HAP-1 (cell line): ENCODE results near the gene PSTPIP1.

ENCODE experiments used
- DNase-seq, 2 experiments: peaks; one replicate each; pipeline ENCODE4 v3.0.0-alpha.2; 2016 to 2020; ENCODE audit warnings: low spot score in 2 of 2
- H3K27me3 ChIP-seq: fragments of 250-450 bp; sonication (Bioruptor Pico); 2 replicates; pipeline ENCODE4 v1.5.1; 2020; ENCODE audit warnings: low read depth, mild to moderate bottlenecking, moderate library complexity
- H3K36me3 ChIP-seq: fragments of 250-450 bp; sonication (Bioruptor Pico); replicated peaks from 2 replicates; pipeline ENCODE4 v1.5.1; 2020; ENCODE audit warnings: mild to moderate bottlenecking
- H3K4me1 ChIP-seq: fragments of 250-450 bp; sonication (Bioruptor Pico); 2 replicates; pipeline ENCODE4 v1.5.1; 2020; ENCODE audit warnings: mild to moderate bottlenecking
- H3K4me3 ChIP-seq: fragments of 250-450 bp; sonication (Bioruptor Pico); 2 replicates; pipeline ENCODE4 v1.5.1; 2020; ENCODE audit warnings: mild to moderate bottlenecking, moderate library complexity
- H3K9me3 ChIP-seq: fragments of 250-450 bp; sonication (Bioruptor Pico); 2 replicates; pipeline ENCODE4 v1.5.1; 2020; ENCODE audit warnings: mild to moderate bottlenecking, moderate library complexity
- in situ Hi-C: fragments of 300-500 bp; cut with MboI; formaldehyde crosslinking; loops from 3 replicates; pipeline ENCODE4 v1.14.3; 2020; ENCODE audit warnings: low sequenced_read_pairs, inconsistent platforms, mixed read lengths

The PSTPIP1 gene

DNA sequence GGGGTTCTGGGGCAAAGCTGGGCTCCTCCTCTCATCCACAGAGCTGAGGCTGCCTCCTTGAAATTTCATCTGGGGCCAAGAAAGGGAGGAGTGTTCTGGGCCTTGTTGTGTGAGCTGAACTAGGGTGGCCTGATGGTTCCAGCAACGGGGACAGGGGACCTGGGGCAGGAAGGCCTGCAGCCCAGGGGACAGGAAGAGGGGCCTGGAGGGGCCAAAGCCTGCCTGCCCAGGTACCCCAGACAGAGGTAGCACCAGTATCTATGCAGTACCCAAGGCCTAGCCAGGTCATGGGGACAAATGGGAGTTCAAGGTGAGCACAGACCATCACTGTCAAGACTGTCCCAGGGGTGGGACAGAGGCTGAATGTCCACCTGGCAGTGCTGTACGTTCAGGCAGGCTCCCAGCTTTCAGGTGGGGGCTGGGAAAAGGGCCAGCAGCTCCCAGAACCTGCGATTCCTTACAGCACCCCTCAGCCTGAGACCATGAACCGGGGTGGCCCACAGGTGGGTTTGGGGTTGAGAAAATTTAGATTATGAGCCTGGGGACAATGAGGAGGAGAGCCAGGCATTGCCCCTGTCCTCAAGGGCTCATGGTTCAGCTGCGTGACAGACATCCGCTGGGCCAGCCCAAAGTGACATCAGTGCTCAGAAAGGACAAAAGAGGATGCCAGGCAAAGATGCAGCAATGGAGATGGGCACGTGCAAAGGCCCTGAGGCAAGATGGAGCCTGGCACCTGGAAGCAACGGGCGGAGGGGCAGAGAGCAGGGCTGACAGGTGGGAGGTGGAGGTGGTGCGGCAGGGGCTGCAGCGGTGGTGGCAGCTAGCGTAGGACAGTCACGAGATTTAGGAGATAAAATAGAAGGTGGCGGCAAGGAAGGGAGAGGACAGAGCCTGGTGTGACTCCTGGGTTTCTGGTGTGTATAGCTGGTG lies 28.0 kb downstream of the PSTPIP1 start:
- peak in 1 of 2 experiments; percentile 10 for DNase-seq
- Histone ChIP-seq H3K27me3 (no peaks in the 10 kb centered on the region), H3K36me3 (no peaks in the 10 kb centered on the region), H3K4me3 (no peak overlapping the region), H3K4me1 (no peaks in the 10 kb centered on the region), H3K9me3 (no peaks in the 10 kb centered on the region; the same call in 1 of the 2 replicates)
- in situ Hi-C loops = loop anchor here (10.0 kb wide), 1 partner anchor 522 kb away; no protein-coding TSS in a partner anchor

DNA sequence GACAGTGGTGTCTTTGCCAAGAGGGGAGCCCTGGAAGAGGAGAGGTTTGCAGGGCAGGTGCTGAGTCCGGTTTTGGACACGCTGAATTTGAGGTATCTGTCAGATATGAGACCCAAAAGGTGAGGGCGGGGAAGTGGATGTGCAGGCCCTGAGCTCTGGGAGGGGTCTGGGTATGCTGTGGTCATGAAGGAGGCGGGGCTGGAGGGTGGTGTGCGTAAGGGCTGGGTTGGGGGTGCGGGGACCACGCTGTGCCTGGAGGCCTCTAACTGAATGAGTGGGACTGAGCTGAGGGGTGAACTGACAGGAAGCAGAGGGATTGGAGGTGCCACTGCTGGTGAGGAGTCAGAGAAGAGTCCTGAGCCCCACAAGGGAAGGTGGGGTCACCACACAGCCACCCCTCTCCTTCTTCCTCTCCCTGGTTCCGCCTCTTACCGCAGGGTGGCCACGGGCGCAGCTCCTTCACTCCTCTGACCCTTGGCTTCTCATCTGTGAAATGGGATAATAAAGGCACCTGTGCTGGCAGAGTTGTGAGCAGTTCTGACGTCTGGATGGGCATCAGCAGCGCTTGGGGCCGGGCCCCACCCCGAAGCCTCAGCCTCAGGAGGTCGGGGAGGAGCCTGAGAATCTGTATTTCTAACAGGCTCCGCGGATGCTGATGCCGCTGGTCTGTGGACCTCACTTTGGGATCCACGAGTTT lies 28.8 kb downstream of the PSTPIP1 start:
- no peaks in the 10 kb centered on the region for H3K4me1 ChIP-seq
- H3K36me3 ChIP-seq = no peaks in the 10 kb centered on the region
- no peaks in the 10 kb centered on the region for H3K27me3 ChIP-seq
- in situ Hi-C loops = loop anchor here (10.0 kb wide), 1 partner anchor 521 kb away; no protein-coding TSS in a partner anchor
- no peaks in the 10 kb centered on the region; the same call in 1 of the 2 replicates for H3K9me3 ChIP-seq
- no peak overlapping the region for H3K4me3 ChIP-seq
- peak in 1 of 2 experiments; percentile 29 for DNase-seq

DNA sequence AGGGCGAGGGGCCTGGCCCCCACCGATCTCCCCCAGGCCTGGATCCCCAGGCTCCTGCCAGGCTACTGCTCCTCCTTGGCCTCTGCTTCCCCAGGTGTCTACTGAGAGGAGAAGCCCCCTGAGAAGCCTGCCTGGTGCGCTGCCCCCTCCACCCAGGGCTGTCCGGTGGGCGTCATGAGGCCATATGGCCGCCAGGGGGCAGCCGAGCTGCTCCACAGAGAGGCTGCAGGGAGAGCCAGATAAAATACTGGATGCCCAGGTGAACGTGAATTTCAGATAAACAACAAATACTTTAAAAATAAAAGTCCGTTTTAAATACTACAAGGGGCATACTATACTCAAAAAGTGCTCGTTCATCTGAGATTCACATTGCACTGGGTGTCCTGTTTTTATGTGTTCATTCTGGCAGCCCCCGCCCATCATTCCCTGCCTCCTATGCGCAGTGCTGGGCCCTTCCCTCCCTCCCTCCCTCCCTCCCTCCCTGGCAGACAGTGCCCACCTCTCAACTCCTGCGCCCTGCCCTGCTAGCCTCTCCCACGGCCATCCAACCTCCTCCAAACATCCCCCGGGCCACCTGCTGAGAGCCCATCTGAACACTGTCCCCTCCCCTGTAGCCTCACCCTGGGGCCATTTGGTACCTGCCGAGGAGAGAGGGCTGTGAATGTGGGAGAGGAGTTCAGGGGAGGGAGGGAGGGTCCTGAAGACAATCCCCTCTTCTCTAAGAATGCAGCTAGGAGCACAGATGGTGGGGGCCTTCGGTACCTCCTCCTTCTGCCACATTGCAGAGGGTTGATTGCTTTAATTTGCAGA lies 29.6 kb downstream of the PSTPIP1 start:
- Histone ChIP-seq H3K4me3 (no peak overlapping the region), H3K4me1 (no peaks in the 10 kb centered on the region), H3K9me3 (no peaks in the 10 kb centered on the region; the same call in 1 of the 2 replicates), H3K36me3 (no peaks in the 10 kb centered on the region), H3K27me3 (no peaks in the 10 kb centered on the region)
- in situ Hi-C loops = loop anchor here (10.0 kb wide), 1 partner anchor 520 kb away; no protein-coding TSS in a partner anchor
- DNase-seq = peak; percentile 75 to 93

DNA sequence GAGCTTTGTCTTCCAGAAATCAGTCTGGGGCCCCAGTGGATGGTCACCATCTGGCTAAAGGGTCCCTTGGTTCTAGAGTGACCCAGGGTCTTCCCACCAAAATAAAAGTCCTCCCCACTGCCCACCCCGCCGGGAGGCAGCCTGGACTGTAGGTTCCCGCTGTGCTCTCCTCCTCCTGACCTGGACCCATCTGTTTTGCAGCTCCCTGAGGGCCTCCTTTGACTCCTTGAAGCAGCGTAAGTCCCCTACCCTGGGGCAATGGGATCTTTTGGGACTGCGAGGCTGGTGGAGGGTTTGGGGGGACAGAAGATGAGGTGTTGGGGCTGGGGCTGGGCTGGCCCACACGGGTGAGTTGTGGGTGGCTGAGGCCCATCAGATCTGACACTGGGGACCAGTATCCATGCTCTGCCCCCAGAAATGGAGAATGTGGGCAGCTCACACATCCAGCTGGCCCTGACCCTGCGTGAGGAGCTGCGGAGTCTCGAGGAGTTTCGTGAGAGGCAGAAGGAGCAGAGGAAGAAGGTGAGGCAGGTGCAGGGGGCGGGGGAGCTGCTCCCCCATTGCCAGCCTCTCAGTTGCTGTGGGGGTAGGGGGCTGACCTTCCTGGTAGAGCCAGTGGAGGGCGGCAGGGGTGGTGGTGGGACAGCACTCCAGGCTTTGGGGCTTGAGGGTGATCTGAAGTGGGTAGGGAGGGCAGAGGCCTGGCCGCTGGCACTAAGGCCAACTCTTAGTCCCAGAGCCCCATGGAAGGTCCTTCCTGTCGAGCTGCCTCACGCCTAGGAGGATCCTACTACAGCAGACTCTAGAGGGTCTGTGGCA lies 30.4 kb downstream of the PSTPIP1 start:
- Histone ChIP-seq H3K27me3 (no peaks in the 10 kb centered on the region), H3K36me3 (no peaks in the 10 kb centered on the region), H3K4me1 (no peaks in the 10 kb centered on the region), H3K9me3 (no peaks in the 10 kb centered on the region; the same call in 1 of the 2 replicates), H3K4me3 (no peak overlapping the region)
- in situ Hi-C loops = loop anchor here (10.0 kb wide), 1 partner anchor 520 kb away; no protein-coding TSS in a partner anchor
- DNase-seq = peak in 1 of 2 experiments; percentile 13

DNA sequence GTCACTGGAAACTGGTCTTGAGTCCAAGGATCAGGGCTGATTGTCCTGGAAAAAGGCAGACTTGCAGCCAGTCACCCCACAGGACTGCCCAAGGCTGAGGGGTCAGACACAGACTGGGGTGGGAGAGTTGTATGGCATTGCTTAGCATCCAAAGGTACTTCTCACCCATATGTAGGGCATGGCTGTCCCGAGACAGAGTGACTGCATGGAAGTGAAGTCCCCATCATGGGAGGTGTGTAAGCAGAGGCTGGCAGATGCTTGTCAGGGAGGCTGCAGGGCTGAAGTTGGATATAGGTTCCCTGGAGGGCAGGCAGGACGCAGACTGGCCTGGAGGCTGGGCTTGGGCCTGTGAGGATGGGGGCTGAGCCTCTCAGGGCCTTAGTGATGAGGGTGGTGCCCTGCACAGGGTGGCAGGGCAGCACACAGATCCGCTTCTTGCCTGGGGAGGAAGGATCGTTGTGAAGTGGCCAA lies 31.1 kb downstream of the PSTPIP1 start:
- peak in 1 of 2 experiments; percentile 10 for DNase-seq
- H3K9me3 ChIP-seq = no peaks in the 10 kb centered on the region; the same call in 1 of the 2 replicates
- in situ Hi-C loops = loop anchor here (10.0 kb wide), 1 partner anchor 519 kb away; no protein-coding TSS in a partner anchor
- no peak overlapping the region for H3K4me3 ChIP-seq
- no peaks in the 10 kb centered on the region for H3K36me3 ChIP-seq
- no peaks in the 10 kb centered on the region for H3K4me1 ChIP-seq
- H3K27me3 ChIP-seq = no peaks in the 10 kb centered on the region

DNA sequence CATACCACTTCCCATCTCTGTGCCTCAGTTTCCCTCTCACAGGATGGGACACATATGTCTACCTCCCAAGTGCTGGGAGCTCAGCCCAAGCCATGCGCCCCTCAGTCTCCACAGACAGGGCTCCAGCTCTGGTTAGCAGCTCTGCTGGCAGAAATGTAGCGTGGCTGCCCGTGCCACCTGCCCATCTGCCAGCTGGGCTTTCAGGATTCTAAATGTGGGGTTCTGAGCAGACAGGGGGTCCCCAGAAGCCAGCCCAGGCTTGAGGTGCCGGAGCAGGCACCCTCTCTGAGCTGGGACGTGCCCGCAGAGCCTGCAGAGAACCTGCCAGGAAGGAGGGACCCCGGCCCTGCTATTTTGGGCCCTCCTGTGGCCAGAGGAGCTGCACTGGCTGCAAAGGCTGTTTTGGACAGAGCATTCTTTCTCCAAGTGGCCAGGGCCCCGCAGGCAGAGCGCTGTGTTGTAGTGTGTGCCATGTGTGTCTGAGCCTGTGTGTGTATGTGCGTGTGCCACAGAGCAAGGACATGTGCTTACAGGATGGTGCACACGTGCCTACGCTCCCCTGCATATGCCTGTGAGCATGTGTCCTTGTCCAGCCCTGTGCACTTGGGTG lies 31.7 kb downstream of the PSTPIP1 start:
- no peaks in the 10 kb centered on the region for H3K36me3 ChIP-seq
- H3K4me3 ChIP-seq = no peak overlapping the region
- no peaks in the 10 kb centered on the region for H3K4me1 ChIP-seq
- in situ Hi-C loops = loop anchor here (10.0 kb wide), 1 partner anchor 518 kb away; no protein-coding TSS in a partner anchor
- H3K27me3 ChIP-seq = no peaks in the 10 kb centered on the region
- no peaks in the 10 kb centered on the region; the same call in 1 of the 2 replicates for H3K9me3 ChIP-seq
- peak in 1 of 2 experiments; percentile 11 for DNase-seq

DNA sequence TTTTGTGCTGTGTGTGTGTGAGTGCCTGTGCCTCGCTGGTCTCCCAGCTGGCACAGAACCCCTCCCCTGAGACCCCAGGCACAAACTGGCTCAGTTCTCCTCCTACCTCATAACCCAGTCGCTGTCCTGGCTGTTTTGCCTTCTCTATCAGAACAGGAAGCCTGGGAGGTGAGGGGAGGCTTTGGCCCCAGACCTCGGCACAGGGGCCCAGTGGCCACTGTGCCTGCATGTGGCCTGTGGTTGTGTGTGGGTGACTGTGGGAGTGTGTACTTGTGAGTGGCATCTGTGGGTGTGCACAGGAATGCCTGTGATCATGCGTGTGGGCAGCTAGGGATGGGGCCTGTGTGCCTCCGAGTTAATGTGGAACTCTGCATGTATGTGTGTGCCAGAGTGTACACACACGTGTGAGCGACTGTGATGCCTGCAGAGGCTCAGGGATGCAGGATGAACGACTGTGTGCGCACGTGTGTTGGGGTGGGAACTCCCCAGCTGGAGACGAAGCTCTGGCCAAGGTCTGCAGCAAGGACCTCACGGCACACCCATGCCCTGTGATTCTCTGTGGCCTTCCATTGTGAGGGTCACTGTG lies 32.3 kb downstream of the PSTPIP1 start:
- Histone ChIP-seq H3K27me3 (no peaks in the 10 kb centered on the region), H3K9me3 (no peaks in the 10 kb centered on the region; the same call in 1 of the 2 replicates), H3K4me3 (no peak overlapping the region), H3K4me1 (no peaks in the 10 kb centered on the region), H3K36me3 (no peaks in the 10 kb centered on the region)
- peak in 1 of 2 experiments; percentile 13 for DNase-seq
- in situ Hi-C loops = loop anchor here (10.0 kb wide), 1 partner anchor 518 kb away; no protein-coding TSS in a partner anchor

DNA sequence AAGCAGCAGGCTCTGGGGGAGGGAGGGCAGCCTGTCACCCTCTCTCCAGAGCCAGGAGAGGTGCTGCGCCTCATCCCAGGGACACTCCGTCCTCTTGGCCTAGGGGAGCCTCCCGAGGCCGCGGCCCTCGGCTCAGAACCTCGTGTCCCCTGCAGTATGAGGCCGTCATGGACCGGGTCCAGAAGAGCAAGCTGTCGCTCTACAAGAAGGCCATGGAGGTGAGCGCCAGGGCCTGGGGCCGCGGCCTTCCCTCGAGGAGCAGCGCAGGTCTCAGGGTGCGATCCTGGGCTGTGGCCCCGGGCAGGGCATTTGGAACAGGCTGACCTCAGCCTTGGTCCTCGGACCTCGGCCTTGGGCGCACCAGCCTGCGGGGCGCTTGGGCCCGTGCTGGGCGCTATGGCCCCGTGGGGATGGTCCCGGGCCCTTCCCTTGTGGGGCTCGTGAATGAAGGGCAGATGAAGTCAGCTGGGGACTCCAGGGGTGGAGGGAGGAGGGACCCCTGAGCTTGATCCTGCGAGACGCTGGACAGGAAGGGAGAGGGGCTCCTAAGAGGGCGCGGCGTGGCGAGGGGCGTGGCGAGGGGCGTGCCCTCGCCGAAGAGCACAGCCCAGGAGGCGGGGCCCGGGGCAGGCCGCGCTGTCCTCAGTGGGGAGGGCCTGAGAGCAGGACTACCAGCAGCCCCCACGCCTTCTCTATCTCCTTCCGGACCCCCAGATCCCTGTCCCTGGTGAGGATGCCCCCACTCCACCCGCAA lies 32.9 kb downstream of the PSTPIP1 start:
- Histone ChIP-seq H3K27me3 (no peaks in the 10 kb centered on the region), H3K4me3 (no peak overlapping the region), H3K4me1 (no peaks in the 10 kb centered on the region), H3K36me3 (no peaks in the 10 kb centered on the region), H3K9me3 (no peaks in the 10 kb centered on the region; the same call in 1 of the 2 replicates)
- peak in 1 of 2 experiments; percentile 16 for DNase-seq
- in situ Hi-C loops = loop anchor here (10.0 kb wide), 1 partner anchor 517 kb away; no protein-coding TSS in a partner anchor

DNA sequence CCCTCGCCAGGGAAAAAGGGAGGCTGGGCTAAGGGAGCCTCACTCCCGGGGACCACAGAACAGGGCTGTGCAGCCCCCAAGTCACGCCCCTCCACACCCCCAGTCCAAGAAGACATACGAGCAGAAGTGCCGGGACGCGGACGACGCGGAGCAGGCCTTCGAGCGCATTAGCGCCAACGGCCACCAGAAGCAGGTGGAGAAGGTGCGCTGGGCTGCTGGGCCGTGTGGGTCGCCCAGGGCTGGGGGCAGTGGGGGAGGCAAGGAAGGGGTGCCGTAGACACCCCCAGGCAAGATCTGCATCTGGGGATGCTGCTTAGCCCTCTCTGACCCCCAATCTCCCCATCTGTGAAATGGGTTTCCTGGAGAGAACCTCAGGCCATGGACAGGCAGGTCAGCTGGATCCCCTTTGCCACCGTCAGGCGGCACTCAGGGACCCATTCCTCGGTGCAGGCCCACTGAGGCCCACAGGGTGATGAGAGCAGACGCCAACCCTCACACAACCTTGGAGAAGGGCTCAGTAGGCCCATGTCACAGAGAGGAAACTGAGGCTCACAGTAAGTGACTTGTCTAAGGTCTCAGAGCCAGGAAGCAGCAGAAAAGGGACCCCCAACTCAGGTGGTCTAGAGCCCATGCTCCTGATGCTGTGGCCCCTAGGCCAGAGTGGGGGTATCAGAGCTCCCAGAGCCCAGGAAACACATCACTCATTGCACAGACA lies 33.7 kb downstream of the PSTPIP1 start:
- in situ Hi-C loops = loop anchor here (10.0 kb wide), 1 partner anchor 516 kb away; no protein-coding TSS in a partner anchor
- H3K27me3 ChIP-seq = no peaks in the 10 kb centered on the region
- H3K36me3 ChIP-seq = no peaks in the 10 kb centered on the region
- peak in 1 of 2 experiments; percentile 7 for DNase-seq
- no peaks in the 10 kb centered on the region; the same call in 1 of the 2 replicates for H3K9me3 ChIP-seq
- no peak overlapping the region for H3K4me3 ChIP-seq
- H3K4me1 ChIP-seq = no peaks in the 10 kb centered on the region

DNA sequence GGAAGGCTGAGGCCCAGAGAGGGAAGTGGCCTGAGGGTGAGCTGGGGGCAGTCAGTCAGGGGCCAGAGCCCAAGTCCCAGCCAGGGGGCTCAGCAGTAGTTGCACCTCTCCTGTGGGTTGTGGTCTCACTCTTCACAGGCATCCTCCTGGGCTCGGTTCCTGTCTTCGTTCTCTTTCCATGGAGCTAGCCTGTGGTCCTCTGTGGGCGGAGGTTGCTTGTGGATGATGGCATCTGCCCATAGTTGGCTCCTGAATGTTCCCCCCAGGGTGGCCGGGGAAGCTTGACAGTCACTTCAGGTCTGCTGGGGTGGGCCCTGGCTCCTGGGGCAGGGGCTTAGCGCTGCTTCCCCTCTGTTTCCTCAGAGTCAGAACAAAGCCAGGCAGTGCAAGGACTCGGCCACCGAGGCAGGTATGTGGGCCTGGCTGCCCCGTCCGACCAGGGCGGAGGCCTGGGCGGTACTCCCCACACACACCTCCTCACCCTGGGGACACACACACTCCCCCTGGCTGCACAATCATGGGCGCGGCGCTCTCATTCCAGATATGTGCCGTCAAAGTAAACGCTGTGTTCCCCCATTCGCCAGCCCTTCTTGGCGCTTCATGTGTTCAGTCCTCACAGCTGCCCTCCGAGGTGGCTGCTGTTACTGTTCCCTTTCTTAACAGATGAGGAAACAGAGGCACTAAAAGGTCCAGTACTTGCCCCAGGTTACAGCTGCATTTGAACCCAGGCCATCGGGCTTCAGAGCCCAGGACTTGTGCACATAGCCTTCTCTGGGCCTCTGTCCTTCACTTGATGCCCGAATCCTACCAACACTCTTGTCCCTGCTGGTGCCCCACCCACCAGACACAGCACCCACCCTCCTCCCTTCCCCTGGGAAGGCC lies 34.5 kb downstream of the PSTPIP1 start:
- no peak overlapping the region for H3K4me3 ChIP-seq
- in situ Hi-C loops = loop anchor here (10.0 kb wide), 1 partner anchor 515 kb away; no protein-coding TSS in a partner anchor
- H3K4me1 ChIP-seq = no peaks in the 10 kb centered on the region
- H3K36me3 ChIP-seq = no peaks in the 10 kb centered on the region
- H3K27me3 ChIP-seq = no peaks in the 10 kb centered on the region
- no peaks in the 10 kb centered on the region; the same call in 1 of the 2 replicates for H3K9me3 ChIP-seq
- DNase-seq = peak in 1 of 2 experiments; percentile 28
